Activated T-helper 2 cell treated with anti-CD3 and anti-CD28 coated beads, Interferon-gamma antibody, Interleukin-2, Interleukin-4, amounts not matched to agents 10 μg/mL and 5 μg/mL and 100 μg/mL, durations not matched to agents 14 hours and 24 hours and 36 hours (primary cell): Measurements from ENCODE around the gene WDR86. TPM values are rescaled to one million over a fixed set of nuclear protein-coding genes. Genes with fewer than 3 reads are reported as not detected.

Experiments used
- DNase-seq: peaks from one replicate; pipeline ENCODE4 v3.0.0; 2021; ENCODE audit warnings: low spot score
- H3K27ac Mint-ChIP-seq: one replicate; pipeline ENCODE4 v1.8.0; 2021; ENCODE audit warnings: mixed read lengths
- H3K27me3 Mint-ChIP-seq: one replicate; pipeline ENCODE4 v1.8.0; 2021; ENCODE audit warnings: low read depth, mixed read lengths
- H3K36me3 Mint-ChIP-seq: one replicate; pipeline ENCODE4 v1.8.0; 2021; ENCODE audit warnings: low read depth, mixed read lengths
- H3K4me1 Mint-ChIP-seq: one replicate; pipeline ENCODE4 v1.8.0; 2021; ENCODE audit warnings: low read depth, mixed read lengths
- H3K4me3 Mint-ChIP-seq: one replicate; pipeline ENCODE4 v1.8.0; 2021; ENCODE audit warnings: low read depth, mild to moderate bottlenecking, moderate library complexity, mixed read lengths
- H3K9me3 Mint-ChIP-seq: one replicate; pipeline ENCODE4 v1.8.0; 2021; ENCODE audit warnings: mixed read lengths
- intact Hi-C: fragments of 100-400 bp; cut with micrococcal nuclease; formaldehyde crosslinking; loops from one replicate; pipeline ENCODE4 v1.15.1; 2023
- total RNA-seq: library from RNA; stranded (reverse); gene quantifications from 2 replicates; pipeline ENCODE4 v1.2.3, GENCODE V29; 2022

Gene WDR86
- total RNA-seq, 1 donor from 2014 or later: not detected

GRCh38 chr7:151405056-151405455, 4.8 kb downstream of the WDR86 start:
- intact Hi-C loops: no loop called here
- Mint-ChIP-seq H3K9me3 (no peaks in the 10 kb centered on the region), H3K27me3 (peaks cover 16% of the 10 kb centered on the region), H3K4me3 (no peak overlapping the region), H3K4me1 (peaks cover 5% of the 10 kb centered on the region), H3K36me3 (no peaks in the 10 kb centered on the region), H3K27ac (no peak overlapping the region)
- no peak for DNase-seq

GRCh38 chr7:151404216-151405011, 5.4 kb downstream of the WDR86 start:
- DNase-seq: no peak
- Mint-ChIP-seq H3K27me3 (peaks cover 16% of the 10 kb centered on the region), H3K4me3 (no peak overlapping the region), H3K9me3 (no peaks in the 10 kb centered on the region), H3K36me3 (no peaks in the 10 kb centered on the region), H3K4me1 (peaks cover 5% of the 10 kb centered on the region), H3K27ac (no peak overlapping the region)
- intact Hi-C loops: no loop called here

GRCh38 chr7:151403764-151404163, 6.1 kb downstream of the WDR86 start:
- no peaks in the 10 kb centered on the region for H3K9me3 Mint-ChIP-seq
- H3K27ac Mint-ChIP-seq: no peak overlapping the region
- H3K4me1 Mint-ChIP-seq: peaks cover 3% of the 10 kb centered on the region
- peaks cover 12% of the 10 kb centered on the region for H3K27me3 Mint-ChIP-seq
- DNase-seq: no peak
- no peaks in the 10 kb centered on the region for H3K36me3 Mint-ChIP-seq
- intact Hi-C loops: no loop called here
- no peak overlapping the region for H3K4me3 Mint-ChIP-seq

- intact Hi-C loops: no loop called here
- no peak for DNase-seq
- H3K27me3 Mint-ChIP-seq: peaks cover 5% of the 10 kb centered on the region
- no peaks in the 10 kb centered on the region for H3K9me3 Mint-ChIP-seq
- no peaks in the 10 kb centered on the region for H3K4me1 Mint-ChIP-seq
- H3K27ac Mint-ChIP-seq: no peak overlapping the region
- H3K36me3 Mint-ChIP-seq: no peaks in the 10 kb centered on the region
- H3K4me3 Mint-ChIP-seq: no peak overlapping the region
These were observed 7.6 kb downstream of the WDR86 start for GRCh38 chr7:151402029-151402835.

- H3K4me3 Mint-ChIP-seq: no peak overlapping the region
- no peaks in the 10 kb centered on the region for H3K36me3 Mint-ChIP-seq
- no peak for DNase-seq
- no peaks in the 10 kb centered on the region for H3K27me3 Mint-ChIP-seq
- no peaks in the 10 kb centered on the region for H3K9me3 Mint-ChIP-seq
- no peak overlapping the region for H3K27ac Mint-ChIP-seq
- no peaks in the 10 kb centered on the region for H3K4me1 Mint-ChIP-seq
- intact Hi-C loops: no loop called here
These were observed 9.1 kb downstream of the WDR86 start for GRCh38 chr7:151400626-151401315.

- DNase-seq: no peak
- Mint-ChIP-seq H3K36me3 (no peaks in the 10 kb centered on the region), H3K27me3 (no peaks in the 10 kb centered on the region), H3K4me3 (no peak overlapping the region), H3K9me3 (no peaks in the 10 kb centered on the region), H3K4me1 (no peaks in the 10 kb centered on the region), H3K27ac (no peak overlapping the region)
- intact Hi-C loops: no loop called here
These were observed 9.9 kb downstream of the WDR86 start for GRCh38 chr7:151399906-151400305.

- no peak for DNase-seq
- intact Hi-C loops: no loop called here
- Mint-ChIP-seq H3K9me3 (no peaks in the 10 kb centered on the region), H3K4me1 (no peaks in the 10 kb centered on the region), H3K27me3 (no peaks in the 10 kb centered on the region), H3K36me3 (no peaks in the 10 kb centered on the region), H3K27ac (no peak overlapping the region), H3K4me3 (no peak overlapping the region)
These were observed 10.6 kb downstream of the WDR86 start for GRCh38 chr7:151399305-151399601.

- no peak for DNase-seq
- Mint-ChIP-seq H3K27ac (no peak overlapping the region), H3K36me3 (no peaks in the 10 kb centered on the region), H3K27me3 (no peaks in the 10 kb centered on the region), H3K4me1 (no peaks in the 10 kb centered on the region), H3K4me3 (no peak overlapping the region), H3K9me3 (no peaks in the 10 kb centered on the region)
- intact Hi-C loops: no loop called here
These were observed 11.2 kb downstream of the WDR86 start for GRCh38 chr7:151398446-151399304.

GRCh38 chr7:151397026-151397425, 12.8 kb downstream of the WDR86 start:
- no peak overlapping the region for H3K4me3 Mint-ChIP-seq
- no peak overlapping the region for H3K27ac Mint-ChIP-seq
- intact Hi-C loops: no loop called here
- no peaks in the 10 kb centered on the region for H3K9me3 Mint-ChIP-seq
- DNase-seq: no peak
- no peaks in the 10 kb centered on the region for H3K27me3 Mint-ChIP-seq
- H3K4me1 Mint-ChIP-seq: no peaks in the 10 kb centered on the region
- H3K36me3 Mint-ChIP-seq: no peaks in the 10 kb centered on the region

GRCh38 chr7:151396328-151396970, 13.4 kb downstream of the WDR86 start:
- no peak for DNase-seq
- Mint-ChIP-seq H3K27me3 (no peaks in the 10 kb centered on the region), H3K9me3 (no peaks in the 10 kb centered on the region), H3K4me1 (no peaks in the 10 kb centered on the region), H3K36me3 (no peaks in the 10 kb centered on the region), H3K27ac (no peak overlapping the region), H3K4me3 (no peak overlapping the region)
- intact Hi-C loops: no loop called here

GRCh38 chr7:151395036-151395367, 14.8 kb downstream of the WDR86 start:
- Mint-ChIP-seq H3K36me3 (no peaks in the 10 kb centered on the region), H3K27me3 (peaks cover 4% of the 10 kb centered on the region), H3K27ac (no peak overlapping the region), H3K4me3 (no peak overlapping the region), H3K4me1 (no peaks in the 10 kb centered on the region), H3K9me3 (no peaks in the 10 kb centered on the region)
- intact Hi-C loops: no loop called here
- no peak for DNase-seq
